Neural progenitor cell (in vitro differentiated cells): ENCODE data around the gene CDH23. TPM values are rescaled to one million over a fixed set of nuclear protein-coding genes. Genes with fewer than 3 reads are reported as not detected.

Experiments
- DNase-seq: peaks from one replicate; pipeline ENCODE4 v3.0.0-alpha.2; 2016; ENCODE audit warnings: low spot score
- H2AFZ ChIP-seq: fragments of 200-600 bp; sonication (generic); replicated peaks from 2 replicates; pipeline ENCODE4 v1.6.1; 2016; ENCODE audit warnings: antibody characterized with exemption
- H3F3A ChIP-seq: fragments of 200-600 bp; sonication (generic); 2 replicates; pipeline ENCODE4 v1.6.1; 2016; ENCODE audit warnings: antibody characterized with exemption, low read depth
- H3K27ac ChIP-seq: fragments of 200-600 bp; sonication (generic); 2 replicates; pipeline ENCODE4 v1.5.1; 2016; ENCODE audit warnings: mild to moderate bottlenecking
- H3K27me3 ChIP-seq: fragments of 200-600 bp; sonication (generic); 2 replicates; pipeline ENCODE4 v1.6.1; 2016; ENCODE audit warnings: mild to moderate bottlenecking, moderate library complexity
- H3K36me3 ChIP-seq: fragments of 200-600 bp; sonication (generic); 2 replicates; pipeline ENCODE4 v1.5.1; 2016
- H3K4me1 ChIP-seq: fragments of 200-600 bp; sonication (generic); 2 replicates; pipeline ENCODE4 v1.6.1; 2016; ENCODE audit warnings: mixed run types
- H3K4me2 ChIP-seq: fragments of 200-600 bp; sonication (generic); 2 replicates; pipeline ENCODE4 v1.6.1; 2016
- H3K4me3 ChIP-seq: fragments of 200-600 bp; sonication (generic); 2 replicates; pipeline ENCODE4 v1.5.1; 2016
- H3K79me2 ChIP-seq: fragments of 200-600 bp; sonication (generic); 2 replicates; pipeline ENCODE4 v1.6.1; 2016; ENCODE audit warnings: low read depth
- H3K9ac ChIP-seq: fragments of 200-600 bp; sonication (generic); 2 replicates; pipeline ENCODE4 v1.6.1; 2016
- H3K9me3 ChIP-seq: fragments of 200-600 bp; sonication (generic); 2 replicates; pipeline ENCODE4 v1.5.1; 2016; ENCODE audit warnings: low read depth
- H4K20me1 ChIP-seq: fragments of 200-600 bp; sonication (generic); 2 replicates; pipeline ENCODE4 v1.6.1; 2016; ENCODE audit warnings: low read depth
- H3K27ac Mint-ChIP-seq: 3 replicates; pipeline ENCODE4 v1.8.0; 2021; ENCODE audit warnings: mixed read lengths
- H3K27me3 Mint-ChIP-seq: 2 replicates; pipeline ENCODE4 v1.8.0; 2022; ENCODE audit warnings: low read depth, mild to moderate bottlenecking, inconsistent platforms, moderate library complexity, mixed read lengths; ENCODE audit not compliant: insufficient read depth
- H3K36me3 Mint-ChIP-seq: 3 replicates; pipeline ENCODE4 v1.8.0; 2021; ENCODE audit warnings: mixed read lengths
- H3K4me1 Mint-ChIP-seq: 3 replicates; pipeline ENCODE4 v1.8.0; 2021; ENCODE audit warnings: mixed read lengths
- H3K4me3 Mint-ChIP-seq: 3 replicates; pipeline ENCODE4 v1.8.0; 2021; ENCODE audit warnings: mild to moderate bottlenecking, moderate library complexity, mixed read lengths
- H3K9me3 Mint-ChIP-seq: 3 replicates; pipeline ENCODE4 v1.8.0; 2020; ENCODE audit warnings: mixed read lengths
- EZH2 ChIP-seq: fragments of 200-600 bp; sonication (generic); IDR thresholded peaks from 2 replicates; pipeline ENCODE4 v1.6.1; 2017; ENCODE audit warnings: antibody characterized with exemption, mild to moderate bottlenecking, moderate library complexity
- EZH2phosphoT487 ChIP-seq: fragments of 200-600 bp; sonication (generic); IDR thresholded peaks from 2 replicates; pipeline ENCODE4 v1.6.1; 2017; ENCODE audit warnings: antibody characterized with exemption
- total RNA-seq: library from RNA; depleted of rRNA; stranded (reverse); fragments of >200 nt; gene quantifications from 2 replicates; pipeline ENCODE4 v1.2.3, GENCODE V29; 2015; ENCODE audit warnings: low replicate concordance
- TF ChIP-seq, protein P1 (sequence below): fragments of 200-600 bp; sonication (generic); IDR thresholded peaks from 2 replicates; pipeline ENCODE4 v1.5.1; 2017; ENCODE audit warnings: antibody characterized with exemption, mild to moderate bottlenecking

The CDH23 gene
- total RNA-seq, 1 donor from 2014 or later = 5.9 TPM

DNA sequence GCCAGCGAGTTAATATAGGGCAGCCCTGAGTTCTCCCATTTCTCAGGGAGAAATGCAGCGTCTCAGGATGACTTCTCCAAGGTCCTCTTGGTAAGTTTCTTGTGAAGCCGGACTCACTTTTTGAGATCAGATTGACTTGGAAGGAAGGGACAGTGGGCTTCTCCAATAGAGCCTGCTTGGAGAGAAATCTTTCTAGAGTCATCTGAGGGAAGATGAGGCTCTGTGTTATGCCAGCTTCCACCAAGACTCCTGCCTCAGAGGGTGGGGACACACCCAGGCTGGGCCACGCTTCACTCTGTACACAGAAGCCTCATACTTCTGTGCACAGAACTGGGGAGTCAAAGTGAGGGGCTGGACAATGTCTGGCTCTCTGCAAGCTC, 317.3 kb downstream of the CDH23 start:
- Histone ChIP-seq H3K27me3 (no peaks in the 10 kb centered on the region), H3K9ac (no peak overlapping the region), H3K4me3 (no peak overlapping the region), H3K4me2 (no peak overlapping the region), H3K79me2 (no peaks in the 10 kb centered on the region), H4K20me1 (no peaks in the 10 kb centered on the region), H2AFZ (peak overlapping the region; percentile 76), H3K9me3 (no peaks in the 10 kb centered on the region), H3K27ac (no peak overlapping the region), H3K4me1 (peaks cover 19% of the 10 kb centered on the region), H3F3A (peaks cover 3% of the 10 kb centered on the region), H3K36me3 (no peaks in the 10 kb centered on the region)
- no peaks in the 10 kb centered on the region for H3K9me3 Mint-ChIP-seq
- peaks cover 5% of the 10 kb centered on the region for H3K27me3 Mint-ChIP-seq
- no peak for DNase-seq
- H3K36me3 Mint-ChIP-seq = no peaks in the 10 kb centered on the region
- no peak for TF ChIP-seq EZH2
- TF ChIP-seq, protein P1, sequence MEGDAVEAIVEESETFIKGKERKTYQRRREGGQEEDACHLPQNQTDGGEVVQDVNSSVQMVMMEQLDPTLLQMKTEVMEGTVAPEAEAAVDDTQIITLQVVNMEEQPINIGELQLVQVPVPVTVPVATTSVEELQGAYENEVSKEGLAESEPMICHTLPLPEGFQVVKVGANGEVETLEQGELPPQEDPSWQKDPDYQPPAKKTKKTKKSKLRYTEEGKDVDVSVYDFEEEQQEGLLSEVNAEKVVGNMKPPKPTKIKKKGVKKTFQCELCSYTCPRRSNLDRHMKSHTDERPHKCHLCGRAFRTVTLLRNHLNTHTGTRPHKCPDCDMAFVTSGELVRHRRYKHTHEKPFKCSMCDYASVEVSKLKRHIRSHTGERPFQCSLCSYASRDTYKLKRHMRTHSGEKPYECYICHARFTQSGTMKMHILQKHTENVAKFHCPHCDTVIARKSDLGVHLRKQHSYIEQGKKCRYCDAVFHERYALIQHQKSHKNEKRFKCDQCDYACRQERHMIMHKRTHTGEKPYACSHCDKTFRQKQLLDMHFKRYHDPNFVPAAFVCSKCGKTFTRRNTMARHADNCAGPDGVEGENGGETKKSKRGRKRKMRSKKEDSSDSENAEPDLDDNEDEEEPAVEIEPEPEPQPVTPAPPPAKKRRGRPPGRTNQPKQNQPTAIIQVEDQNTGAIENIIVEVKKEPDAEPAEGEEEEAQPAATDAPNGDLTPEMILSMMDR = no peak
- TF ChIP-seq EZH2phosphoT487 = no peak
- H3K27ac Mint-ChIP-seq = peak overlapping the region; percentile 46
- no peak overlapping the region for H3K4me3 Mint-ChIP-seq
- H3K4me1 Mint-ChIP-seq = peaks cover 20% of the 10 kb centered on the region

DNA sequence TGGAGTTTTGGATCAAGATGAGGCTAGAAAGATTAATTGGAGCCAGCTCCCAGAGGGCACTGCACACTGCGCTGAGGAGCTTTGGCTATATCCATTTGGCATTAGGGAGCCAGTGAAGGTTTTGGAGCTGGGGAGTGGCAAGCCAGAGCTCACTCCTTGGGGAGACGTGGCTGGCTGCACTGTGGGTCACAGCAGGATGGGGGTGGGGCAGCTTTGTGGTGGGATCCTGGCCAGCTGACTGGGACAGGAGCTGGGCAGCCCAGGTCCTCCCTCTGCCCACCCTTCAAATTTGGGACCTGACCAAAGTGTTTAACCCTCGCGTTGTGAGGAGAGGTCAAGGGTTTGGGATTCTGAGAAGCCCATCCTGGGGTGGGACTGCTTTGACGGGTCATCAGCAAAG, 317.9 kb downstream of the CDH23 start:
- no peaks in the 10 kb centered on the region for H4K20me1 ChIP-seq
- H3K4me2 ChIP-seq = no peak overlapping the region
- H3K27ac ChIP-seq = no peak overlapping the region
- no peaks in the 10 kb centered on the region for H3K36me3 Mint-ChIP-seq
- peaks cover 3% of the 10 kb centered on the region for H3F3A ChIP-seq
- H3K27me3 ChIP-seq = no peaks in the 10 kb centered on the region
- peaks cover 25% of the 10 kb centered on the region for H3K4me1 ChIP-seq
- no peak overlapping the region for H3K4me3 ChIP-seq
- H3K4me3 Mint-ChIP-seq = no peak overlapping the region
- DNase-seq = no peak
- H3K79me2 ChIP-seq = no peaks in the 10 kb centered on the region
- H3K9ac ChIP-seq = no peak overlapping the region
- no peak overlapping the region for H2AFZ ChIP-seq
- H3K36me3 ChIP-seq = no peaks in the 10 kb centered on the region
- H3K4me1 Mint-ChIP-seq = peaks cover 24% of the 10 kb centered on the region
- TF ChIP-seq, protein P1 = no peak
- no peak for TF ChIP-seq EZH2phosphoT487
- no peak for TF ChIP-seq EZH2
- no peaks in the 10 kb centered on the region for H3K9me3 Mint-ChIP-seq
- H3K9me3 ChIP-seq = no peaks in the 10 kb centered on the region
- peaks cover 3% of the 10 kb centered on the region for H3K27me3 Mint-ChIP-seq
- no peak overlapping the region for H3K27ac Mint-ChIP-seq

DNA sequence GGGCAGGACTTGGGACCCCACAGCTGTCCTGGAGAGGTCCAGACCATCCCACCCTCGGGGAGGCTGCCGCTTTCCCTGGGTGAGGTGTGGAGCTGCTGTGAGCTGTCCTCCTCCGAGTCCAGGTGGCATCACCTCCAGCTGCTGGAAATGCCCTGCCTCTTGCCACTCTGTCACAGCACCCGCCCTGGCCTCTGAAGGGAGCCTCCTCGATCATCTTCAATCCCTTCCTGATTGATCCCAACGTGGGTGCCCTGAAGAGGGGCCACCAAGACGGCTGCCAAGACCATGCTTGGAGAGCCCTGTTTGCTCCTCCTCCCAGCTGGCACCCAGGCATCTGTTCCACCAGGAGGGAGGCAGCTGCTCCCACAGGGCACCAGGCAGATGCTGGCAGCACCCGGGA, 318.3 kb downstream of the CDH23 start:
- Histone ChIP-seq H3K4me1 (peaks cover 29% of the 10 kb centered on the region), H3K4me2 (no peak overlapping the region), H3K4me3 (no peak overlapping the region), H3K9me3 (no peaks in the 10 kb centered on the region), H3K79me2 (no peaks in the 10 kb centered on the region), H2AFZ (no peak overlapping the region), H3K27me3 (no peaks in the 10 kb centered on the region), H3K36me3 (no peaks in the 10 kb centered on the region), H3K27ac (no peak overlapping the region), H4K20me1 (no peaks in the 10 kb centered on the region), H3K9ac (no peak overlapping the region), H3F3A (peaks cover 3% of the 10 kb centered on the region)
- Mint-ChIP-seq H3K27ac (no peak overlapping the region), H3K9me3 (no peaks in the 10 kb centered on the region), H3K36me3 (no peaks in the 10 kb centered on the region), H3K27me3 (peaks cover 3% of the 10 kb centered on the region), H3K4me1 (peaks cover 27% of the 10 kb centered on the region), H3K4me3 (no peak overlapping the region)
- TF ChIP-seq, protein P1 = no peak
- TF ChIP-seq EZH2 = no peak
- TF ChIP-seq EZH2phosphoT487 = no peak
- DNase-seq = no peak
